Neural cell (in vitro differentiated cells): ENCODE data around the gene EPAS1. TPM values are rescaled to one million over a fixed set of nuclear protein-coding genes. Genes with fewer than 3 reads are reported as not detected.

ENCODE experiments used
- H2AFZ ChIP-seq: fragments of 200-600, 300-800 bp; sonication (generic), shearing (Covaris generic); 2 replicates; pipeline ENCODE4 v1.6.0; 2014; ENCODE audit warnings: low read depth, mild to moderate bottlenecking, antibody characterized with exemption, low read length, moderate library complexity
- H3F3A ChIP-seq: fragments of 200-600 bp; shearing (Covaris generic); 2 replicates; pipeline ENCODE4 v1.6.1; 2016; ENCODE audit warnings: mild to moderate bottlenecking, moderate library complexity, mixed read lengths, antibody characterized with exemption, low read length; ENCODE audit not compliant: insufficient read depth, poor library complexity, severe bottlenecking
- H3K27ac ChIP-seq: fragments of 200-600, 300-800 bp; sonication (generic), shearing (Covaris generic); 2 replicates; pipeline ENCODE4 v1.5.1; 2014; ENCODE audit warnings: mild to moderate bottlenecking, low read length, moderate library complexity
- H3K27me3 ChIP-seq: fragments of 300-800, 200-600 bp; sonication (generic), shearing (Covaris generic); 2 replicates; pipeline ENCODE4 v1.6.0; 2014; ENCODE audit warnings: mild to moderate bottlenecking, low read depth, low read length, moderate library complexity; ENCODE audit not compliant: insufficient read depth
- H3K36me3 ChIP-seq: fragments of 300-800, 200-600 bp; sonication (generic), shearing (Covaris generic); 2 replicates; pipeline ENCODE4 v1.5.1; 2014; ENCODE audit warnings: mild to moderate bottlenecking, antibody characterized with exemption, low read length, moderate library complexity; ENCODE audit not compliant: insufficient read depth
- H3K4me2 ChIP-seq: fragments of 300-800, 200-600 bp; sonication (generic), shearing (Covaris generic); 2 replicates; pipeline ENCODE4 v1.6.0; 2014; ENCODE audit warnings: mild to moderate bottlenecking, low read length
- H3K4me3 ChIP-seq: fragments of 300-800, 200-600 bp; sonication (generic), shearing (Covaris generic); 2 replicates; pipeline ENCODE4 v1.5.1; 2014; ENCODE audit warnings: mild to moderate bottlenecking, low read length, moderate library complexity
- H3K79me2 ChIP-seq: fragments of 200-600 bp; shearing (Covaris generic); replicated peaks from 2 replicates; pipeline ENCODE4 v1.6.0; 2014; ENCODE audit warnings: mild to moderate bottlenecking, low read length, moderate library complexity; ENCODE audit not compliant: insufficient read depth
- H3K9ac ChIP-seq: fragments of 300-800, 200-600 bp; sonication (generic), shearing (Covaris generic); 2 replicates; pipeline ENCODE4 v1.6.1; 2016; ENCODE audit warnings: mild to moderate bottlenecking, low read length, mixed read lengths
- H3K9me2 ChIP-seq: fragments of 200-600 bp; shearing (Covaris generic); 2 replicates; pipeline ENCODE4 v1.6.1; 2016; ENCODE audit warnings: mild to moderate bottlenecking, low read length, mixed read lengths; ENCODE audit not compliant: insufficient read depth
- H3K9me3 ChIP-seq: fragments of 200-600, 300-800 bp; sonication (generic), shearing (Covaris generic); 2 replicates; pipeline ENCODE4 v1.6.1; 2016; ENCODE audit warnings: mild to moderate bottlenecking, mixed run types, low read length, moderate library complexity, mixed read lengths
- H4K20me1 ChIP-seq: fragments of 200-600 bp; shearing (Covaris generic); 2 replicates; pipeline ENCODE4 v1.6.1; 2016; ENCODE audit warnings: mild to moderate bottlenecking, mixed run types; ENCODE audit not compliant: insufficient read depth
- CTCF ChIP-seq: fragments of 450-650 bp; IDR thresholded peaks from 2 replicates; pipeline ENCODE4 v1.5.1; 2014; ENCODE audit warnings: antibody characterized with exemption, mild to moderate bottlenecking, moderate library complexity; ENCODE audit not compliant: poor library complexity, severe bottlenecking
- EP300 ChIP-seq: fragments of 450-650 bp; conservative IDR thresholded peaks from 2 replicates; pipeline ENCODE4 v1.6.1; 2014; ENCODE audit warnings: antibody characterized with exemption, mild to moderate bottlenecking, moderate library complexity; ENCODE audit not compliant: poor library complexity, severe bottlenecking
- EZH2 ChIP-seq: fragments of 200-600, 300-800 bp; shearing (Covaris generic), sonication (generic); IDR thresholded peaks from 2 replicates; pipeline ENCODE4 v1.6.1; 2014; ENCODE audit warnings: antibody characterized with exemption, low read length, borderline replicate concordance, mild to moderate bottlenecking; ENCODE audit not compliant: insufficient read depth, poor library complexity, severe bottlenecking
- MXI1 ChIP-seq: fragments of 450-650 bp; conservative IDR thresholded peaks from 2 replicates; pipeline ENCODE4 v1.6.1; 2014; ENCODE audit warnings: antibody characterized with exemption, mild to moderate bottlenecking; ENCODE audit not compliant: poor library complexity, severe bottlenecking
- POLR2AphosphoS5 ChIP-seq: IDR thresholded peaks from 2 replicates; pipeline ENCODE4 v1.6.1; 2012
- RAD21 ChIP-seq: fragments of 450-650 bp; conservative IDR thresholded peaks from 2 replicates; pipeline ENCODE4 v1.6.1; 2014; ENCODE audit warnings: antibody characterized with exemption, mild to moderate bottlenecking, moderate library complexity
- REST ChIP-seq: IDR thresholded peaks from 2 replicates; pipeline ENCODE4 v1.6.1; 2012; ENCODE audit warnings: borderline replicate concordance
- SMC3 ChIP-seq: fragments of 450-650 bp; conservative IDR thresholded peaks from 2 replicates; pipeline ENCODE4 v1.6.1; 2014; ENCODE audit warnings: antibody characterized with exemption, mild to moderate bottlenecking, moderate library complexity; ENCODE audit not compliant: poor library complexity
- TAF1 ChIP-seq: IDR thresholded peaks from 2 replicates; pipeline ENCODE4 v1.6.1; 2012; ENCODE audit warnings: low read depth
- polyA plus RNA-seq: library from polyadenylated mRNA; depleted of rRNA; stranded (reverse); fragments of >200 nt; gene quantifications from 2 replicates; pipeline ENCODE4 v1.2.3, GENCODE V29; 2014

EPAS1 gene
- polyA plus RNA-seq, 1 donor from 2014 or later, result not detected

GRCh38 chr2:46379213-46380037 is 82.2 kb downstream of the EPAS1 start:
- no peak for TF ChIP-seq RAD21
- TF ChIP-seq CTCF, result peak; percentile 19
- peak; percentile 31 for TF ChIP-seq POLR2AphosphoS5
- TF ChIP-seq MXI1, result no peak
- TF ChIP-seq SMC3, result no peak
- TF ChIP-seq EP300, result peak; percentile 14
- no peak for TF ChIP-seq EZH2
- no peak for TF ChIP-seq REST
- no peak overlapping the region for H3K27ac ChIP-seq
- H3K4me2 ChIP-seq, result no peak overlapping the region

GRCh38 chr2:46380038-46380940 is 83.1 kb downstream of the EPAS1 start:
- TF ChIP-seq TAF1 (no peak), MXI1 (no peak), EP300 (no peak), CTCF (no peak), REST (no peak), SMC3 (no peak), RAD21 (no peak), EZH2 (no peak), POLR2AphosphoS5 (no peak)
- Histone ChIP-seq H3K79me2 (no peaks in the 10 kb centered on the region), H3K27ac (no peak overlapping the region), H3K36me3 (no peaks in the 10 kb centered on the region), H3K27me3 (no peaks in the 10 kb centered on the region), H2AFZ (no peak overlapping the region), H3K4me3 (no peak overlapping the region), H3K9me2 (no peaks in the 10 kb centered on the region), H3K9me3 (no peaks in the 10 kb centered on the region), H3K9ac (no peak overlapping the region), H3K4me2 (no peak overlapping the region), H3F3A (no peaks in the 10 kb centered on the region), H4K20me1 (no peaks in the 10 kb centered on the region)

More at GRCh38 chr2:46379213-46380037, 82.2 kb downstream of the EPAS1 start:
- no peaks in the 10 kb centered on the region for H3K36me3 ChIP-seq
- no peak overlapping the region for H3K9ac ChIP-seq
- H3K9me2 ChIP-seq, result no peaks in the 10 kb centered on the region
- no peaks in the 10 kb centered on the region for H3K79me2 ChIP-seq
- no peak overlapping the region for H3K4me3 ChIP-seq
- no peaks in the 10 kb centered on the region for H3K27me3 ChIP-seq
- no peaks in the 10 kb centered on the region for H4K20me1 ChIP-seq
- no peak overlapping the region for H2AFZ ChIP-seq
- no peaks in the 10 kb centered on the region for H3F3A ChIP-seq
- H3K9me3 ChIP-seq, result no peaks in the 10 kb centered on the region
